Left lung (tissue), 10 donors: ENCODE measurements around the gene NFKBIZ. TPM values are rescaled to one million over a fixed set of nuclear protein-coding genes. Genes with fewer than 3 reads are reported as not detected.

Experiments
- ATAC-seq: fragments of 200-7000 bp; cut with Tn5 transposase; one replicate; pipeline ENCODE4 v1.9.1; 2020; ENCODE audit warnings: moderate library complexity
- DNase-seq, 4 donors: peaks; one replicate each; pipeline ENCODE4 v3.0.0-alpha.2; 2013 to 2020
- H3K27ac ChIP-seq, 2 donors: fragments of 200-600 bp; sonication (generic) in 1 of 2; one replicate each; pipeline versions ENCODE4 v1.5.0 to v1.8.0; 2020 to 2021
- H3K27me3 ChIP-seq, 2 donors: fragments of 200-600 bp; sonication (generic) in 1 of 2; one replicate each; pipeline versions ENCODE4 v1.5.0 to v1.8.0; 2020 to 2021
- H3K36me3 ChIP-seq, 2 donors: fragments of 200-600 bp; sonication (generic) in 1 of 2; one replicate each; pipeline versions ENCODE4 v1.5.0 to v1.8.0; 2020 to 2021
- H3K4me1 ChIP-seq, 2 donors: fragments of 200-600 bp; one replicate each; pipeline ENCODE4 v1.8.0; 2021
- H3K4me3 ChIP-seq, 2 donors: fragments of 200-600 bp; sonication (generic) in 1 of 2; one replicate each; pipeline versions ENCODE4 v1.5.0 to v1.8.0; 2020 to 2021; ENCODE audit warnings: mild to moderate bottlenecking in 1 of 2
- H3K9me3 ChIP-seq, 2 donors: fragments of 200-600 bp; sonication (generic) in 1 of 2; one replicate each; pipeline versions ENCODE4 v1.5.0 to v1.8.0; 2020 to 2021
- intact Hi-C, 2 donors: fragments of 100-400 bp; cut with DNase I; formaldehyde crosslinking; loops; one replicate each; pipeline versions ENCODE4 v1.11.2 to v1.14.2; 2022
- polyA plus RNA-seq, 6 donors: library from polyadenylated mRNA; unstranded; fragments of 120-200 nt; gene quantifications; one replicate each; pipeline ENCODE4 v1.2.1, GENCODE V29; 2013; ENCODE audit not compliant: insufficient read length in 6 of 6
- total RNA-seq, 2 donors: library from RNA; stranded (reverse); fragmentation: NEBNext Ultra II Directional; extraction: Animal tissue kit (Norgen Biotek cat#: 25700); gene quantifications; one replicate each; pipeline ENCODE4 v1.2.1, GENCODE V29; 2021
- TF ChIP-seq, protein P1 (sequence below), 2 donors: fragments of 200-600 bp; sonication (generic) in 1 of 2; IDR thresholded peaks; one replicate each; pipeline versions ENCODE4 v1.5.0 to v1.8.0; 2021; ENCODE audit warnings: antibody characterized with exemption in 2 of 2
- donor health status: DM: no; HTN: yes; CAD: no.
- donor health status: DM: no; HTN: no; CAD: no.

The NFKBIZ gene
- total and polyA plus RNA-seq, 8 donors = 19.2 to 125 (median 42.6) TPM

DNA sequence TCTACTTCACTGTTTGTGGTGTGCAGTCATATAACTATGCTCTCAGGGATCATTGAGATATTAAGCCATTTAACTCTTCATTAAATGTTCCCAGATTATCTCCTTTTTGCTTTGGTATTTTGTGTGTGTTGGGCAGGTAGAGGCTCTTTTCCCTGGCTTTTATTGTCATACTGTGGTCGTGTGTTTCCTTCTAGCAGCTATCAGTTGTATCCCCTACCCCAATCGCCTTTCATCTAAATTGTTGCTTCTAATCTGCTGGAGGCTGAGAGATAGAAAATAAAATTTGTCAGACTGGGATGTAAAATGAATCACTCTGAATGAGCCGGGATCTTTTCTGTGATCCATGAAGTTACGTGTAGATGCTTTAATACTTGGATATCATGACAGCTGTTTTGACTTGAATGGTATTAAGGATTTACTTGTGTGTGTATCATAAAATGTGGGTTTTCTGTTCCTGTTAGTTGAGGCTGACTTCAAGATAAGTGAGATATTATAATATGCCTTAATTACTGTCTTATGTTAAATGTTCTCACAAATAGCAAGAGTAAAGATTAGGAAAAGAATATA lies 9.2 kb downstream of the NFKBIZ start:
- ATAC-seq = no peak
- peaks cover 18 to 99% of the 10 kb centered on the region in 2 donors for H3K36me3 ChIP-seq
- no peak overlapping the region for H3K27ac ChIP-seq

DNA sequence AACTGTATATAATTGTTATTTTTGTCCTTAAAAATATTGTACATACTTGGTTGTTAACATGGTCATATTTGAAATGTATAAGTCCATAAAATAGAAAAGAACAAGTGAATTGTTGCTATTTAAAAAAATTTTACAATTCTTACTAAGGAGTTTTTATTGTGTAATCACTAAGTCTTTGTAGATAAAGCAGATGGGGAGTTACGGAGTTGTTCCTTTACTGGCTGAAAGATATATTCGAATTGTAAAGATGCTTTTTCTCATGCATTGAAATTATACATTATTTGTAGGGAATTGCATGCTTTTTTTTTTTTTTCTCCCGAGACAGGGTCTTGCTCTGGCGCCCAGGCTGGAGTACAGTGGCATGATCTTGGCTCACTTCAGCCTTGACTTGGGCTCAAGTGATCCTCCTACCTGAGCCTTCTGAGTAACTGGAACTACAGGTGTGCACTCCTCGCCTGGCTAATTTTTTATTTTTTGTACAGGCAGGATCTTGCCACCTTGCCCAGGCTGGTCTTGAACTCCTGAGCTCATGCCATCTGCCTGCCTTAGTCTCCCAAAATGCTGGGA lies 10.7 kb downstream of the NFKBIZ start:
- Histone ChIP-seq H3K4me3 (no peak overlapping the region), H3K9me3 (no peaks in the 10 kb centered on the region), H3K27ac (no peak overlapping the region), H3K4me1 (peaks cover 0 to 30% of the 10 kb centered on the region in 2 donors), H3K27me3 (no peaks in the 10 kb centered on the region), H3K36me3 (peaks cover 12 to 84% of the 10 kb centered on the region in 2 donors)
- TF ChIP-seq, protein P1, sequence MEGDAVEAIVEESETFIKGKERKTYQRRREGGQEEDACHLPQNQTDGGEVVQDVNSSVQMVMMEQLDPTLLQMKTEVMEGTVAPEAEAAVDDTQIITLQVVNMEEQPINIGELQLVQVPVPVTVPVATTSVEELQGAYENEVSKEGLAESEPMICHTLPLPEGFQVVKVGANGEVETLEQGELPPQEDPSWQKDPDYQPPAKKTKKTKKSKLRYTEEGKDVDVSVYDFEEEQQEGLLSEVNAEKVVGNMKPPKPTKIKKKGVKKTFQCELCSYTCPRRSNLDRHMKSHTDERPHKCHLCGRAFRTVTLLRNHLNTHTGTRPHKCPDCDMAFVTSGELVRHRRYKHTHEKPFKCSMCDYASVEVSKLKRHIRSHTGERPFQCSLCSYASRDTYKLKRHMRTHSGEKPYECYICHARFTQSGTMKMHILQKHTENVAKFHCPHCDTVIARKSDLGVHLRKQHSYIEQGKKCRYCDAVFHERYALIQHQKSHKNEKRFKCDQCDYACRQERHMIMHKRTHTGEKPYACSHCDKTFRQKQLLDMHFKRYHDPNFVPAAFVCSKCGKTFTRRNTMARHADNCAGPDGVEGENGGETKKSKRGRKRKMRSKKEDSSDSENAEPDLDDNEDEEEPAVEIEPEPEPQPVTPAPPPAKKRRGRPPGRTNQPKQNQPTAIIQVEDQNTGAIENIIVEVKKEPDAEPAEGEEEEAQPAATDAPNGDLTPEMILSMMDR (IDR thresholded peaks at IDR 0.05) = no peak
- intact Hi-C loops = no loop called here
- no peak for ATAC-seq
- no peak for DNase-seq

More for the DNA sequence above, 9.2 kb downstream of the NFKBIZ start:
- peaks cover 0 to 44% of the 10 kb centered on the region in 2 donors for H3K4me1 ChIP-seq
- no peaks in the 10 kb centered on the region for H3K27me3 ChIP-seq
- TF ChIP-seq, protein P1 (IDR thresholded peaks at IDR 0.05) = no peak
- H3K4me3 ChIP-seq = no peak overlapping the region
- no peak for DNase-seq
- intact Hi-C loops = no loop called here
- no peaks in the 10 kb centered on the region for H3K9me3 ChIP-seq

DNA sequence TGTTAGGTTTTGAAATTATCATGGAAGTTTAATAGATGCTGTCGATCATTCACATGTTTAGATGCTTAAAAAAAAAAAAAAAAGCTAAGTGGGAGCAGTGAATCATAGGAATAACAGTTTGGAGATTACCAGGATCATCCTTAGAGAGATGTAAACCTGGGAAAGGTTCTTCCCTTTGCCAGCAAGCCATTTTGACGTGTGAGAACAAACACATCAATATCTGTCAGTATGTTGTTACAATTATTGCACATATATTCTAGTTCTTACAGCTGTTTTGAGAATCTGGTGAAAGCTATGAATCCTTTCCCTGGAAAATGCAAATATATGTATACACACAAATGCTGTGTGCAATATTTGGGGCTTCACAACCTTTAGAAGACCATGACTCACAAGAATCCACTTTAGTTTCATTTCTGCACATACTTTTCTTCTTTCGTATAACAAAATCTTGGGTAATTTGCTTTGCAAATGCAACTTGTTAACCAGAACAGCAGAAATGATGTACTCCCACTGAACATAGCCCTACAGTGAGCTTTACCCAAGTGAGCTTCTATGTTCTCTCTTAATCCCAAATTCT lies 12.0 kb downstream of the NFKBIZ start:
- DNase-seq (no peak), ATAC-seq (no peak)
- Histone ChIP-seq H3K4me1 (peaks cover 0 to 17% of the 10 kb centered on the region in 2 donors), H3K27ac (no peak overlapping the region), H3K9me3 (no peaks in the 10 kb centered on the region), H3K36me3 (peaks cover 3 to 71% of the 10 kb centered on the region in 2 donors), H3K4me3 (no peak overlapping the region), H3K27me3 (no peaks in the 10 kb centered on the region)
- TF ChIP-seq, protein P1 (IDR thresholded peaks at IDR 0.05) = no peak
- intact Hi-C loops = no loop called here

DNA sequence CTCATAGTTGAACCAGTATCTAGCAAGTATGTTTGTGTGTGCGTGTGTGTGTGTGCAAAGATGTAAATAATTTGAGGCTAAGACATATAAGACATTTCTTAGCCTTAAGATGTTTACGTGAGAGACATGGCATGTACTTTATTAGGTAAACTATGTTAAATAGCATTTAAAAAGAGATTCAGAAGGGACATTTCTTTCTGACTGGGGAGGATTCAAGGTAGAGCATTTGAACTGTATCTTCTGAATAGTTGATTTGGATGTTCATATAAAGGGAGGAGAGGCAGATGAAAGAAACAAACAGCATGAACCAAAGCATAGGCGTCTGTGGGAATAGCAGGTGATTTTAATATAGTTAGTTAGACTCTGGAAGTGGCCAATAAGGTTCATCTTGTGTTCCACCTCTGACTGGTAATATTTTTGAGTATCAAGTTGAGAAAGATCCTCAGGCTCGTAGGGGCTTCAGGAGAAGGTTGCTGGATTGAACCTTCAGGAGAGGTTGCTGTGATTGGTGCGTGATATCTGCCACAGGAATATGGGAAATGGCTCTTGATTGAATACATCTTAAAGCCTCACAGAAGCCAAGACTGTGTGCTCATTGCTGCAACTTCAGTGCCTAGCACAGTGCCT lies 12.6 kb downstream of the NFKBIZ start:
- peaks cover 3 to 65% of the 10 kb centered on the region in 2 donors for H3K36me3 ChIP-seq
- H3K9me3 ChIP-seq = no peaks in the 10 kb centered on the region
- intact Hi-C loops = no loop called here
- ATAC-seq (no peak), DNase-seq (no peak)
- no peak overlapping the region for H3K4me3 ChIP-seq
- H3K27ac ChIP-seq = peak overlapping the region in 1 of 2 donors; percentile 1
- TF ChIP-seq, protein P1 (IDR thresholded peaks at IDR 0.05) = no peak
- H3K4me1 ChIP-seq = peaks cover 0 to 11% of the 10 kb centered on the region in 2 donors
- H3K27me3 ChIP-seq = no peaks in the 10 kb centered on the region
